Right lobe of liver (tissue), 4 donors: ENCODE data around the gene MRGPRD.

Experiments
- POLR2A ChIP-seq: fragments of 450-650 bp; IDR thresholded peaks from one replicate; pipeline ENCODE4 v1.6.1; 2017; ENCODE audit warnings: antibody characterized with exemption, mild to moderate bottlenecking
- TF ChIP-seq, protein P1 (sequence below), 4 donors: fragments of 200-600 bp in 3 of 4; fragments of 450-650 bp in 1 of 4; IDR thresholded peaks; one replicate each; pipeline versions ENCODE4 v1.5.1 to v1.8.0; 2016 to 2022; ENCODE audit warnings: antibody characterized with exemption in 4 of 4, mild to moderate bottlenecking in 2 of 4
- donor health status: DM: no; HTN: no; CAD: no.
- donor health status: DM: no; HTN: no; CAD: no.
- donor health status: DM: no; HTN: yes; CAD: no.

DNA sequence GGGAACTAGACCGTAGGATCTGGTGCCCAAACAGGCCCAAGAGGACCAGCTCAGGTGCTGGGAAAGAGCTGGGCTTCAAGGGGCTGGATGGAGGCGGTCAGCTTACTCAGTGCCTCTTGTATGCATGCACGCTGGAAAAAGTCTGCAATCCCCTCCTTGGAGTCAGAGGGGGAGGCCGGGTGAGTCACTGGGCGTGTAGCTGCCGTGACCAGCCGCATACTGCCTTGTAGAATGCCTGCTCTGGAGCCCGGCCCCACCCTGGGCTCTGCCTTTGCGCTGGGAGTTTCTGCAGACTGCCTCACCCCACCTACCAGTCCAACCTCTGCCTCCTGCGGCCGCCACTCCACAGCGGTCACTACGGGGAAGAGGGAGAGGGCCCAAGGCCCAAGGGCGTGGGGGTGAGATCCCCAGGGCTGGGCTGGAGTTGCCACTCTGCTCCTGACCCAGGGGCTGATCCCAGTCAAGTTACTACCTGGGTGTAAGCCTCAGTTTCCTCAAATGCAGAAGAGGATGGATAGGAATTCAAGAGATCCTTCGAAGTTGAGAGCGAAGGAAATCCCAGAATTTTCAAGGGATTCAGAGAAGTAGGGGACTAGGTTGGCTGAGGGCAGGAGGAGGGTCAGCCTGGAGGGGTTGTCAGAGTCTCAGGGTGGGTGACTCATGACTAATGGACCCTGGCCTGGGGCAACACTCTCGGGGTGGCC lies 28.1 kb upstream of the MRGPRD start:
- TF ChIP-seq, protein P1, sequence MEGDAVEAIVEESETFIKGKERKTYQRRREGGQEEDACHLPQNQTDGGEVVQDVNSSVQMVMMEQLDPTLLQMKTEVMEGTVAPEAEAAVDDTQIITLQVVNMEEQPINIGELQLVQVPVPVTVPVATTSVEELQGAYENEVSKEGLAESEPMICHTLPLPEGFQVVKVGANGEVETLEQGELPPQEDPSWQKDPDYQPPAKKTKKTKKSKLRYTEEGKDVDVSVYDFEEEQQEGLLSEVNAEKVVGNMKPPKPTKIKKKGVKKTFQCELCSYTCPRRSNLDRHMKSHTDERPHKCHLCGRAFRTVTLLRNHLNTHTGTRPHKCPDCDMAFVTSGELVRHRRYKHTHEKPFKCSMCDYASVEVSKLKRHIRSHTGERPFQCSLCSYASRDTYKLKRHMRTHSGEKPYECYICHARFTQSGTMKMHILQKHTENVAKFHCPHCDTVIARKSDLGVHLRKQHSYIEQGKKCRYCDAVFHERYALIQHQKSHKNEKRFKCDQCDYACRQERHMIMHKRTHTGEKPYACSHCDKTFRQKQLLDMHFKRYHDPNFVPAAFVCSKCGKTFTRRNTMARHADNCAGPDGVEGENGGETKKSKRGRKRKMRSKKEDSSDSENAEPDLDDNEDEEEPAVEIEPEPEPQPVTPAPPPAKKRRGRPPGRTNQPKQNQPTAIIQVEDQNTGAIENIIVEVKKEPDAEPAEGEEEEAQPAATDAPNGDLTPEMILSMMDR (IDR thresholded peaks at IDR 0.05): no peak
- TF ChIP-seq POLR2A: peak; percentile 18
